ENCODE measurements around the gene AOC2.
"Not testable (repeated sequence)": the region's sequence is repeated elsewhere in the genome, so short reads cannot be mapped to it uniquely, and the experiment has no call there.

The AOC2 gene

GRCh38 chr17:42853968-42854790 lies 9.8 kb downstream of the AOC2 start:
- DNase-seq = no peak

- no peak for DNase-seq
Measured at GRCh38 chr17:42855048-42855596, 10.7 kb downstream of the AOC2 start.

- not testable (repeated sequence) for DNase-seq
Measured at GRCh38 chr17:42856093-42856492, 11.7 kb downstream of the AOC2 start.

DNA sequence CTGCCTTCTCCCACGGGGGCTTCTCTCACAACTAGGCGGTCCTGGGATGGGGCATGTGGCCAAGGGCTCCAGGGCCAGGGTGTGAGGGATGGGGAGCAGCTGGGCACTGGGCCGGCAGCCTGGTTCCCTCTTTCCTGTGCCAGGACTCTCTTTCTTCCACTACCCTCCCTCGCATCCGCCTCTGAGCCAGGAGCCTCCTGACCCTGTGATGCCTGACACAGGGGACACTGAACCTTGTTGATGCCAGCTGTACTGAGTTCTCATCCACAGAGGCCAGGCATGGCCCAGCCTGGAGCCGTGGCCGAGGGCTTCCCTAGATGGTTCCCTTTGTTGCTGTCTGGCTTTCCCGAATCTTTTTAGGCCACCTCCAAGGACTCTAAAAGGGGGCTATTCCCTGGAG lies 12.1 kb downstream of the AOC2 start:
- DNase-seq = not testable (repeated sequence)

DNA sequence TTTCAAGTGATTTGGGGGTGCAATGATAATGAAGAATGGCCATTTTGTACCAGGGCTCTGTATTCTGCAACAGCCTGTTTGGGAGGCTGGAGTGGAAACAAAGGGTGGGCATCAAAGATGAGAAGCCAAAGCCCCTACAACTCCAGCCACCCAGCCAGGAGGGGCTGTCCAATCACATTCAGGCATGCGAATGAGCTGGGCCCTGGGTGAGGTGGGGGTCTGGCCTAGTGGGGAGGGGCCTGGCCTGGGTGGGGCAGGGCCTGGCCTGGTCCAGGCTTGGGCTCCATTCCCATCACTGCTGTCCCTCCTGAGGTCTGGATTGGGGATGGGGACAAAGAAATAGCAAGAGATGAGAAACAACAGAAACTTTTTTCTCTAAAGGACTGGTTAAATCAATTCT lies 13.0 kb downstream of the AOC2 start:
- DNase-seq = no peak

DNA sequence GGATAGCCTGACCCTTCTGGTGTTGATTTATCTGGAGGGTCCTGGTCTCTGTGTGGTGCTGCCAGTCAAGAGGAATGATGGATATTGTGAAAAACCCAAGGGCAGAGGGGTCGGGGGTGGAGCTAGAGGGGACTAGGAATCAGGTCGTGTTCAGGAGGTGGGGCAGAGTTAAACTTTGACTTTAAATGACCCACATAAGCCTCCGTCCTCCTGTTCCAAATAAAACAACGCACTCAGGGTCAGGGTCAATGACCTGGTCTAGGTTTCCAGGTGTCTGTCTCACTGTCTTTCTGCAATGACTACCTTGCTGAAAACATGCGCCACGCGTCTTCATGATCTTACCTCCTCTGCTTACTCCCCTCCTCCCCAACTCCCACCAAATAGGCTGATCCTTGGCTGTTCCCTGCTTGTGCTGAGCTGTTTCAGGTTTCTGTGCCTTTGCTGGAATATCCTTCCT lies 21.3 kb downstream of the AOC2 start:
- no peak for DNase-seq

GRCh38 chr17:42866216-42866615 lies 21.8 kb downstream of the AOC2 start:
- DNase-seq = no peak

GRCh38 chr17:42866631-42867575 lies 22.5 kb downstream of the AOC2 start:
- DNase-seq = no peak

DNA sequence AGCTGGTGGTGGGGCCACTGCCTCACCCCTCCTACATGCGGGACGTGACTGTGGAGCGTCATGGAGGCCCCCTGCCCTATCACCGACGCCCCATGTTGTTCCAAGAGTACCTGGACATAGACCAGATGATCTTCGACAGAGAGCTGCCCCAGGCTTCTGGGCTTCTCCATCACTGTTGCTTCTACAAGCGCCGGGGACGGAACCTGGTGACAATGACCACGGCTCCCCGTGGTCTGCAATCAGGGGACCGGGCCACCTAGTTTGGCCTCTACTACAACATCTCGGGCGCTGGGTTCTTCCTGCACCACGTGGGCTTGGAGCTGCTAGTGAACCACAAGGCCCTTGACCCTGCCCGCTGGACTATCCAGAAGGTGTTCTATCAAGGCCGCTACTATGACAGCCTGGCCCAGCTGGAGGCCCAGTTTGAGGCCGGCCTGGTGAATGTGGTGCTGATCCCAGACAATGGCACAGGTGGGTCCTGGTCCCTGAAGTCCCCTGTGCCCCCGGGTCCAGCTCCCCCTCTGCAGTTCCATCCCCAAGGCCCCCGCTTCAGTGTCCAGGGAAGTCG lies 23.4 kb downstream of the AOC2 start:
- DNase-seq = not testable (repeated sequence)

GRCh38 chr17:42868338-42868737 lies 24.0 kb downstream of the AOC2 start:
- no peak for DNase-seq

GRCh38 chr17:42871647-42872046 lies 27.3 kb downstream of the AOC2 start:
- DNase-seq = no peak

DNA sequence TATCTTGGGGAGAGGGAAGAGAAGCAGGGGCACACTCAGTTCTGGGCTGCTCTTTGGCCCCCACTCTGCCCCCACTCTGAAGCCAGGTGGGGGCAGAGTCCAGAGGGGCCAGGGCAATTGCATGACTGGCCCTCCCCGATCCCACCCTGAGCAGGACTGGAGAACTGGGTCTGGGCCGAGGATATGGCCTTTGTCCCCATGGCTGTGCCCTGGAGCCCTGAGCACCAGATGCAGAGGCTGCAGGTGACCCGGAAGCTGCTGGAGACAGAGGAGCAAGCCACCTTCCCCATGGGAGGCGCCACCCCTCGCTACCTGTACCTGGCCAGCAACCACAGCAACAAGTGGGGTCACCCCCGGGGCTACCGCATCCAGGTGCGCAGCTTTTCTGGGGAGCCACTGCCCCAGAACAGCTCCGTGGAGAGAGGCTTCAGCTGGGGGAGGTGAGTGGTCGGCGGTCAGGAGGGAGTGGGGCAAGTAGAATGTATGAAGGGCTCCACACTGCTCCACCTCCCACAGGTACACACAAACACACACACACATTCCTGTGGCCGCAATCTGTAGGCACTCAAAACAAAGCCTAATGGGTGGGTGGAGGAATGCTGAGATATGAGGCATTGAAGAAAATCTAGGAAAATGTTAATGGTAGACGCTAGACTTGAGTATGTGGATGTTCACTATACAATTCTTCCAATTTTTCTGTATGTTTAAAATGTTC lies 28.0 kb downstream of the AOC2 start:
- DNase-seq = no peak

- DNase-seq = no peak
Measured at GRCh38 chr17:42873315-42873714, 28.9 kb downstream of the AOC2 start.

- DNase-seq = not testable (repeated sequence)
Measured at GRCh38 chr17:42873932-42874695, 29.7 kb downstream of the AOC2 start.

- no peak for DNase-seq
Measured at GRCh38 chr17:42877037-42877436, 32.7 kb downstream of the AOC2 start.

- no peak for DNase-seq
Measured at GRCh38 chr17:42878123-42878880, 33.9 kb downstream of the AOC2 start.

DNA sequence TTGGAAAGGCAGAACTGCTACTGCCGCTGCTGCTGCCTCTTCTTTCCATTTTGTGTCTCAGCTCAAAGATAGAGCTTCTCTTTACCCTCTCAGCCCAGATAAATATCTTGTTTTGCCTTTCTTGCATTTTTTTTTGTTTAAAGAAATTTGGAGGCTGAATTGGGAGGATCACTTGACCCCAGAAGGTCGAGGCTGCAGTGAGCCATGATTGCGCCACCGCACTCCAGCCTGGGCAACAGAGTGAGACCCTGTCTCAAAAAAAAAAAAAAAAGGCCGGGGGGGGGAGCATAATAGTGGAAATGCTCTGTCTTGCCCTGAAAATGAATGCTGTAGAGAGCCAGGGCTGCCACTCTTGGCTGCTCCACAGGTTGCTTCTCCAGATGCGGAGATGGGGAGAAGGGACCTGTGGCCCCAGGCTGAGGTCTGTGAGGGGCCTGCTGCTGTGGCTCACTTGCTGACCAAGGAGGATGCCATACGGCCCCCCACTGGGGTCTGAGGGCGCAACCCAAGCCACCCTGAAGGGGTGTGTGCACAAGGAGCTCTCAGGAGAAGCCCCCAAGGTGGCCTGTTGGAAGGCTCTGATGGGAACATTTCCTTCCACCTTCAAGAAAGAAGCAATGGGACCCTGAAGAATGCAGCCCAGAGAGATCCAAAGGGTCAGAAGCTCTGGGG lies 34.7 kb downstream of the AOC2 start:
- DNase-seq = no peak

- DNase-seq = no peak
Measured at GRCh38 chr17:42879596-42879985, 35.2 kb downstream of the AOC2 start.

DNA sequence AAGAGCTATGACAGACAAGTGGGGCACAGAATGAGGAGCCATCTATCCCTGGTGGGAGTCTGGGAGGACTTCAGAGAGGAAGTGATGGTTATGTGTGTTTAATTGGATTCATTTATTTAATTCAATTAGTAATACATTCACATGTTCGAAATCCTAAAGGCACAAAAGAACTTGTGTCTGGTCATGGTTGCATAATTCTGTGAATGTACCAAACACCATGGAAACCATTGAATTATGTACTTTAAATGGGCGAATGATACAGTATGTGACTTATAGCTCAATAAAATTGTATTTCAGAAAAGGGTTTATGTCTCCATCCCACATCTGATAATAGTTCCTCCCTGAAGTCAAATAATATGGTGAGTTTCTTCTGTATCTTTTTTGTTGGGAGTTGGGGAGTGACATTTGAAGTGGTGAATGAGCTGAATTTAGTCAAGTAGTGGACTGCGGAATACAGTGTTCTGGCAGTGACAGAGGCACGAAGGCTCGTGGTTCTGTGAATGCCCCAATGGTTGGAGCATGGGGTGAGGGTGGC lies 36.5 kb downstream of the AOC2 start:
- no peak for DNase-seq

DNA sequence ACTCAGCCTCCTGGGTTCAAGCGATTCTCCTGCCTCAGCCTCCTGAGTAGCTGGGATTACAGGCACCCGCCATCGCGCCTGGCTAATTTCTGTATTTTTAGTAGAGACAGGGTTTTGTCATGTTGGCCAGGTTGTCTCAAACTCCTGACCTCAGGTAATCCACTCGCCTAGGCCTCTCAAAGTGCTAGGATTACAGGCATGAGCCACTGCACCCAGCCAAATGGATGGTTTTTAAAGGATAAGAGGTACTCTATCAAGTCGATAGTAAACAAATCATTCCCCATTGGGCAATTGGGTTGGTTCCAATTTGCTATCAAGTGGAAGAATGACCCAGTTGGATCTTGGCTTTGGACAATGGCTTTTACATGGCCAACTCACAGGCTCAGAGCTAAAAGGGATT lies 37.3 kb downstream of the AOC2 start:
- not testable (repeated sequence) for DNase-seq
